Fibroblast of villous mesenchyme (primary cell): ENCODE results near the gene DTNB. TPM values are rescaled to one million over a fixed set of nuclear protein-coding genes. Genes with fewer than 3 reads are reported as not detected.

Source experiments
- DNase-seq: peaks from one replicate; pipeline ENCODE4 v3.0.0-alpha.2; 2010; ENCODE audit warnings: low read depth
- H3K4me3 ChIP-seq: 2 replicates; pipeline ENCODE4 v1.5.1; 2011; ENCODE audit warnings: low read depth, mild to moderate bottlenecking, low read length
- CTCF ChIP-seq: IDR thresholded peaks from 2 replicates; pipeline ENCODE4 v1.5.1; 2012; ENCODE audit warnings: low read depth, mild to moderate bottlenecking, low read length; ENCODE audit not compliant: insufficient read depth
- total RNA-seq: library from RNA; depleted of rRNA; stranded (reverse); fragments of >200 nt; gene quantifications from 2 replicates; pipeline ENCODE4 v1.2.3, GENCODE V29; 2012

Gene DTNB
- total RNA-seq, 1 donor: 5.2 TPM

GRCh38 chr2:25499157-25499556, 174.2 kb downstream of the DTNB start:
- H3K4me3 ChIP-seq: no peak overlapping the region
- no peak for DNase-seq
- TF ChIP-seq CTCF: no peak

GRCh38 chr2:25497918-25498407, 175.4 kb downstream of the DTNB start:
- no peak overlapping the region for H3K4me3 ChIP-seq
- DNase-seq: no peak
- no peak for TF ChIP-seq CTCF

GRCh38 chr2:25497229-25497917, 176.0 kb downstream of the DTNB start:
- no peak for TF ChIP-seq CTCF
- no peak overlapping the region for H3K4me3 ChIP-seq
- no peak for DNase-seq

GRCh38 chr2:25494616-25495015, 178.8 kb downstream of the DTNB start:
- no peak overlapping the region for H3K4me3 ChIP-seq
- no peak for DNase-seq
- no peak for TF ChIP-seq CTCF

- DNase-seq: no peak
- no peak overlapping the region for H3K4me3 ChIP-seq
- no peak for TF ChIP-seq CTCF
Measured at GRCh38 chr2:25493207-25493606, 180.2 kb downstream of the DTNB start.

- no peak for TF ChIP-seq CTCF
- DNase-seq: no peak
- H3K4me3 ChIP-seq: no peak overlapping the region
Measured at GRCh38 chr2:25492726-25493125, 180.7 kb downstream of the DTNB start.
